IMR-90 (cell line): Measurements from ENCODE around the gene THRB. TPM values are rescaled to one million over a fixed set of nuclear protein-coding genes. Genes with fewer than 3 reads are reported as not detected.

Experiments
- ATAC-seq: fragments of 200-7000 bp; cut with Tn5 transposase; 2 replicates; pipeline ENCODE4 v1.9.1; 2020; ENCODE audit warnings: low read depth, mild to moderate bottlenecking, moderate library complexity
- BruUV-seq: library from RNA; stranded (reverse); fragments of 400-500 nt; replicated peaks from 2 replicates; lab custom pipeline; 2021; lab: Mats Ljungman, UMichigan
- CTCF ChIA-PET: fragments of 300-600 bp; formaldehyde crosslinking; extraction: SDS; loops from one replicate; lab custom pipeline; 2021; ENCODE audit warnings: antibody characterized with exemption; lab: Yijun Ruan, JAX
- POLR2A ChIA-PET: fragments of 300-600 bp; sonication (Branson Sonifier 250); formaldehyde crosslinking; loops from one replicate; lab custom pipeline; 2022; ENCODE audit warnings: antibody characterized with exemption; ENCODE audit not compliant: unreplicated experiment; lab: Charles Lee
- DNase-seq: peaks from one replicate; pipeline ENCODE4 v3.0.0; 2013
- H2AFZ ChIP-seq: replicated peaks from 2 replicates; pipeline ENCODE3; 2013; ENCODE audit warnings: low read length, mild to moderate bottlenecking; ENCODE audit not compliant: poor library complexity
- H2AK5ac ChIP-seq: 2 replicates; pipeline ENCODE4 v1.6.1; 2013; ENCODE audit warnings: low read depth, low read length, inconsistent platforms
- H2AK9ac ChIP-seq: replicated peaks from 2 replicates; pipeline ENCODE3; 2013; ENCODE audit warnings: mild to moderate bottlenecking, low read depth, low read length, moderate library complexity; ENCODE audit not compliant: poor library complexity
- H2BK120ac ChIP-seq: 2 replicates; pipeline ENCODE4 v1.6.1; 2013; ENCODE audit warnings: low read depth, low read length, inconsistent platforms
- H2BK15ac ChIP-seq: 3 replicates; pipeline ENCODE4 v1.6.1; 2013; ENCODE audit warnings: low read depth, low read length, inconsistent platforms
- H2BK20ac ChIP-seq: 2 replicates; pipeline ENCODE4 v1.6.1; 2013; ENCODE audit warnings: low read depth, mild to moderate bottlenecking, inconsistent platforms, low read length, moderate library complexity
- H2BK5ac ChIP-seq: 2 replicates; pipeline ENCODE4 v1.6.1; 2013; ENCODE audit warnings: mild to moderate bottlenecking, low read depth, low read length, inconsistent platforms; ENCODE audit not compliant: poor library complexity, severe bottlenecking
- H3K14ac ChIP-seq: replicated peaks from 2 replicates; pipeline ENCODE4 v1.6.1; 2013; ENCODE audit warnings: low read depth, low read length, inconsistent platforms
- H3K18ac ChIP-seq: 2 replicates; pipeline ENCODE4 v1.6.1; 2013; ENCODE audit warnings: low read depth, low read length, control low read depth
- H3K23ac ChIP-seq: 2 replicates; pipeline ENCODE4 v1.6.1; 2013; ENCODE audit warnings: low read depth, low read length, inconsistent platforms
- H3K27ac ChIP-seq: 2 replicates; pipeline ENCODE4 v1.5.1; 2013; ENCODE audit warnings: mild to moderate bottlenecking, control low read depth, low read length; ENCODE audit not compliant: insufficient read depth
- H3K27me3 ChIP-seq: 2 replicates; pipeline ENCODE4 v1.6.1; 2013; ENCODE audit warnings: low read length; ENCODE audit not compliant: control insufficient read depth, insufficient read depth
- H3K36me3 ChIP-seq: 2 replicates; pipeline ENCODE4 v1.6.1; 2013; ENCODE audit warnings: low read length, mixed read lengths; ENCODE audit not compliant: control insufficient read depth, insufficient read depth
- H3K4ac ChIP-seq: 2 replicates; pipeline ENCODE4 v1.6.1; 2013; ENCODE audit warnings: low read depth, low read length, inconsistent platforms
- H3K4me1 ChIP-seq: 2 replicates; pipeline ENCODE4 v1.6.1; 2013; ENCODE audit warnings: low read length, mixed read lengths; ENCODE audit not compliant: control insufficient read depth, insufficient read depth
- H3K4me2 ChIP-seq: 2 replicates; pipeline ENCODE4 v1.6.1; 2013; ENCODE audit warnings: low read depth, mild to moderate bottlenecking, control low read depth, low read length, moderate library complexity
- H3K4me3 ChIP-seq: 2 replicates; pipeline ENCODE4 v1.5.1; 2013; ENCODE audit warnings: low read depth, mild to moderate bottlenecking, control low read depth, low read length, moderate library complexity; ENCODE audit not compliant: insufficient read depth
- H3K56ac ChIP-seq: 2 replicates; pipeline ENCODE4 v1.6.1; 2013; ENCODE audit warnings: low read length, inconsistent platforms; ENCODE audit not compliant: insufficient read depth; ENCODE audit errors: extremely low read depth
- H3K79me1 ChIP-seq, 2 experiments: 2 replicates each; pipeline ENCODE4 v1.6.1; 2013; ENCODE audit warnings: low read length in 2 of 2, inconsistent platforms in 1 of 2, low read depth in 1 of 2
- H3K9ac ChIP-seq: 2 replicates; pipeline ENCODE4 v1.6.1; 2013; ENCODE audit warnings: low read depth, low read length, control low read depth
- H3K9me1 ChIP-seq: 2 replicates; pipeline ENCODE4 v1.6.1; 2013; ENCODE audit warnings: low read length, inconsistent platforms; ENCODE audit not compliant: insufficient read depth
- H3K9me3 ChIP-seq: 2 replicates; pipeline ENCODE4 v1.6.1; 2013; ENCODE audit warnings: low read length; ENCODE audit not compliant: control insufficient read depth, insufficient read depth
- H4K20me1 ChIP-seq: 2 replicates; pipeline ENCODE4 v1.6.1; 2013; ENCODE audit warnings: low read length, inconsistent platforms; ENCODE audit not compliant: insufficient read depth
- H4K5ac ChIP-seq: 2 replicates; pipeline ENCODE4 v1.6.1; 2013; ENCODE audit warnings: mild to moderate bottlenecking, low read depth, low read length, control low read depth
- H4K8ac ChIP-seq, 2 experiments: 2 replicates each; pipeline ENCODE4 v1.6.1; 2013; ENCODE audit warnings: low read depth in 2 of 2, low read length in 2 of 2, control low read depth in 1 of 2, inconsistent platforms in 1 of 2
- H4K91ac ChIP-seq: 2 replicates; pipeline ENCODE4 v1.6.1; 2013; ENCODE audit warnings: low read depth, low read length, inconsistent platforms; ENCODE audit not compliant: insufficient read depth
- BHLHE40 ChIP-seq: fragments of 150-350 bp; IDR thresholded peaks from 2 replicates; pipeline ENCODE4 v1.6.1; 2016; ENCODE audit warnings: mild to moderate bottlenecking, low read depth, low read length
- CEBPB ChIP-seq: IDR thresholded peaks from 2 replicates; pipeline ENCODE4 v1.6.1; 2012; ENCODE audit warnings: low read depth, low read length, improper control_type of control experiment
- CHD1 ChIP-seq: IDR thresholded peaks from 2 replicates; pipeline ENCODE4 v1.6.1; 2012; ENCODE audit warnings: low read depth, low read length, improper control_type of control experiment
- FOS ChIP-seq: fragments of 150-350 bp; IDR thresholded peaks from 2 replicates; pipeline ENCODE4 v1.6.1; 2016; ENCODE audit warnings: low read depth, low read length
- MAFK ChIP-seq: IDR thresholded peaks from 2 replicates; pipeline ENCODE4 v1.6.1; 2012; ENCODE audit warnings: low read depth, low read length, improper control_type of control experiment
- MAZ ChIP-seq: IDR thresholded peaks from 2 replicates; pipeline ENCODE4 v1.6.1; 2012; ENCODE audit warnings: low read depth, mild to moderate bottlenecking, low read length, improper control_type of control experiment, moderate library complexity, borderline replicate concordance
- MXI1 ChIP-seq: IDR thresholded peaks from 2 replicates; pipeline ENCODE4 v1.6.1; 2012; ENCODE audit warnings: low read depth, mild to moderate bottlenecking, low read length, moderate library complexity, borderline replicate concordance
- NFE2L2 ChIP-seq: fragments of 150-350 bp; IDR thresholded peaks from 2 replicates; pipeline ENCODE4 v1.6.1; 2016; ENCODE audit warnings: low read depth, mild to moderate bottlenecking, low read length
- POLR2A ChIP-seq: IDR thresholded peaks from 2 replicates; pipeline ENCODE4 v1.6.1; 2012; ENCODE audit warnings: mild to moderate bottlenecking, low read depth, low read length
- RAD21 ChIP-seq: IDR thresholded peaks from 2 replicates; pipeline ENCODE4 v1.6.1; 2012; ENCODE audit warnings: low read length, improper control_type of control experiment
- RCOR1 ChIP-seq: IDR thresholded peaks from 2 replicates; pipeline ENCODE4 v1.6.1; 2012; ENCODE audit warnings: mild to moderate bottlenecking, low read length, improper control_type of control experiment; ENCODE audit not compliant: insufficient replicate concordance
- RFX5 ChIP-seq: IDR thresholded peaks from 2 replicates; pipeline ENCODE4 v1.8.0; 2012; ENCODE audit warnings: low read depth, mild to moderate bottlenecking, low read length, moderate library complexity
- SMC3 ChIP-seq: fragments of 150-350 bp; IDR thresholded peaks from 2 replicates; pipeline ENCODE4 v1.6.1; 2016; ENCODE audit warnings: low read depth, mild to moderate bottlenecking, antibody characterized with exemption, low read length, moderate library complexity
- WGBS, 2 experiments: methylation state at CpG; one replicate each; pipeline versions ENCODE4 v1.1.5 to v1.1.7; 2013; ENCODE audit warnings: missing lambda C conversion rate in 2 of 2; ENCODE audit not compliant: insufficient read length in 1 of 2; ENCODE audit errors: extremely low coverage in 2 of 2; 5-methylcytosine and 5-hydroxymethylcytosine counted together
- dilution Hi-C: fragments of 300-500 bp; cut with HindIII; formaldehyde crosslinking; loops from one replicate; pipeline ENCODE4 v1.14.3; 2018; ENCODE audit warnings: low sequenced_read_pairs; ENCODE audit not compliant: unreplicated experiment
- in situ Hi-C: fragments of 300-500 bp; cut with MboI; formaldehyde crosslinking; loops from 3 replicates; pipeline ENCODE4 v1.14.3; 2019; ENCODE audit warnings: low sequenced_read_pairs, inconsistent platforms, mixed read lengths
- intact Hi-C: fragments of 100-400 bp; cut with micrococcal nuclease; formaldehyde crosslinking; loops from 2 replicates; pipeline ENCODE4 v1.10.0; 2022
- polyA plus RNA-seq, 3 experiments: library from polyadenylated mRNA; depleted of rRNA; stranded (reverse); fragments of >200 nt; gene quantifications; 2 replicates each; pipeline ENCODE4 v1.2.3, GENCODE V29; 2012; ENCODE audit warnings: low replicate concordance in 1 of 3
- total RNA-seq: library from RNA; depleted of rRNA; stranded (reverse); fragments of >200 nt; gene quantifications from 2 replicates; pipeline ENCODE4 v1.2.3, GENCODE V29; 2012
- TF ChIP-seq, protein P1 (sequence below): fragments of 150-350 bp; IDR thresholded peaks from 2 replicates; pipeline ENCODE4 v1.6.1; 2017; ENCODE audit warnings: mild to moderate bottlenecking, antibody characterized with exemption, low read length, low read depth
- TF ChIP-seq, protein P2 (sequence below): fragments of 150-350 bp; IDR thresholded peaks from 2 replicates; pipeline ENCODE4 v1.6.1; 2016; ENCODE audit warnings: low read depth, mild to moderate bottlenecking, low read length, moderate library complexity, borderline replicate concordance
- TF ChIP-seq, protein P3 (sequence below): conservative IDR thresholded peaks from 2 replicates; pipeline ENCODE4 v1.5.1; 2012; ENCODE audit warnings: mild to moderate bottlenecking, low read depth, low read length, improper control_type of control experiment

The THRB gene
- total and polyA plus RNA-seq, 2 of the 4 experiments (the other 2 are of a cell fraction): under 0.01 TPM; not detected in 1

DNA sequence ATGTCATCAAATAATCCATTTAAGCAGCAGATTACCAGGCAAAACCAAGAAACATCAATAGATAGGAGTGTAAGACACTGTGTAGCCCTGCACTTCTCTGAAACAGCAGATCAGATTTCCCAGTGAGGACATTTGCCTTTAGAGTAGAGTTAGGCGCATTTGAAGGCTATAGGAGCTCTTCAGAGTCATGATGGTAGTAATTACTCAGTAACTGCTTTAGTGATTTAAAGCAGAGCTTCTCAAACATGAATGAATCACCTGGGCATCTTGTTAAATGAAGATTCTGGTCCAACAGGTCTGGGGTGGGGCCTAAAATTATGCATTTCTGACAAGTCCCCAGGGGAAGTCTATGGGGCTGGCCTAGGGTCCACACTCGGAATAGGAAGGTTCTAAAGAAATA, 36.9 kb downstream of the THRB start:
- H2AK5ac ChIP-seq: no peak overlapping the region
- dilution Hi-C loops (no loop called here), intact Hi-C loops (no loop called here), in situ Hi-C loops (no loop called here)
- H4K8ac ChIP-seq: no peak overlapping the region
- H3K9me1 ChIP-seq: no peaks in the 10 kb centered on the region
- H2BK20ac ChIP-seq: no peak overlapping the region
- H2BK120ac ChIP-seq: no peak overlapping the region
- H3K27me3 ChIP-seq: no peaks in the 10 kb centered on the region
- no peak overlapping the region for H3K18ac ChIP-seq
- no peaks in the 10 kb centered on the region for H3K4me1 ChIP-seq
- H2BK15ac ChIP-seq: no peak overlapping the region
- DNase-seq: no peak
- H3K9me3 ChIP-seq: no peaks in the 10 kb centered on the region
- H2AFZ ChIP-seq: no peak overlapping the region
- H3K27ac ChIP-seq: no peak overlapping the region
- H2AK9ac ChIP-seq: no peak overlapping the region
- H3K36me3 ChIP-seq: no peaks in the 10 kb centered on the region
- H4K91ac ChIP-seq: no peak overlapping the region
- POLR2A ChIA-PET: no interaction called here
- H3K14ac ChIP-seq: no peak overlapping the region
- H3K4me2 ChIP-seq: no peak overlapping the region
- CTCF ChIA-PET: no interaction called here
- no peak for ATAC-seq
- H4K20me1 ChIP-seq: no peaks in the 10 kb centered on the region
- no TSS peak for BruUV-seq
- H3K9ac ChIP-seq: no peak overlapping the region
- WGBS, 2 experiments: no CpG with 5 or more reads among the region's 2 CpGs
- no peak overlapping the region for H3K56ac ChIP-seq
- H3K79me1 ChIP-seq: no peaks in the 10 kb centered on the region
- H3K4ac ChIP-seq: no peak overlapping the region
- TF ChIP-seq MAZ (no peak), POLR2A (no peak), CEBPB (no peak), CHD1 (no peak), FOS (no peak), NFE2L2 (no peak), RCOR1 (no peak), RAD21 (no peak), MXI1 (no peak), BHLHE40 (no peak), MAFK (no peak), SMC3 (no peak), RFX5 (no peak)
- TF ChIP-seq, protein P1, sequence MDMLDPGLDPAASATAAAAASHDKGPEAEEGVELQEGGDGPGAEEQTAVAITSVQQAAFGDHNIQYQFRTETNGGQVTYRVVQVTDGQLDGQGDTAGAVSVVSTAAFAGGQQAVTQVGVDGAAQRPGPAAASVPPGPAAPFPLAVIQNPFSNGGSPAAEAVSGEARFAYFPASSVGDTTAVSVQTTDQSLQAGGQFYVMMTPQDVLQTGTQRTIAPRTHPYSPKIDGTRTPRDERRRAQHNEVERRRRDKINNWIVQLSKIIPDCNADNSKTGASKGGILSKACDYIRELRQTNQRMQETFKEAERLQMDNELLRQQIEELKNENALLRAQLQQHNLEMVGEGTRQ: no peak
- TF ChIP-seq, protein P2, sequence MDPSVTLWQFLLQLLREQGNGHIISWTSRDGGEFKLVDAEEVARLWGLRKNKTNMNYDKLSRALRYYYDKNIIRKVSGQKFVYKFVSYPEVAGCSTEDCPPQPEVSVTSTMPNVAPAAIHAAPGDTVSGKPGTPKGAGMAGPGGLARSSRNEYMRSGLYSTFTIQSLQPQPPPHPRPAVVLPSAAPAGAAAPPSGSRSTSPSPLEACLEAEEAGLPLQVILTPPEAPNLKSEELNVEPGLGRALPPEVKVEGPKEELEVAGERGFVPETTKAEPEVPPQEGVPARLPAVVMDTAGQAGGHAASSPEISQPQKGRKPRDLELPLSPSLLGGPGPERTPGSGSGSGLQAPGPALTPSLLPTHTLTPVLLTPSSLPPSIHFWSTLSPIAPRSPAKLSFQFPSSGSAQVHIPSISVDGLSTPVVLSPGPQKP: no peak
- TF ChIP-seq, protein P3, sequence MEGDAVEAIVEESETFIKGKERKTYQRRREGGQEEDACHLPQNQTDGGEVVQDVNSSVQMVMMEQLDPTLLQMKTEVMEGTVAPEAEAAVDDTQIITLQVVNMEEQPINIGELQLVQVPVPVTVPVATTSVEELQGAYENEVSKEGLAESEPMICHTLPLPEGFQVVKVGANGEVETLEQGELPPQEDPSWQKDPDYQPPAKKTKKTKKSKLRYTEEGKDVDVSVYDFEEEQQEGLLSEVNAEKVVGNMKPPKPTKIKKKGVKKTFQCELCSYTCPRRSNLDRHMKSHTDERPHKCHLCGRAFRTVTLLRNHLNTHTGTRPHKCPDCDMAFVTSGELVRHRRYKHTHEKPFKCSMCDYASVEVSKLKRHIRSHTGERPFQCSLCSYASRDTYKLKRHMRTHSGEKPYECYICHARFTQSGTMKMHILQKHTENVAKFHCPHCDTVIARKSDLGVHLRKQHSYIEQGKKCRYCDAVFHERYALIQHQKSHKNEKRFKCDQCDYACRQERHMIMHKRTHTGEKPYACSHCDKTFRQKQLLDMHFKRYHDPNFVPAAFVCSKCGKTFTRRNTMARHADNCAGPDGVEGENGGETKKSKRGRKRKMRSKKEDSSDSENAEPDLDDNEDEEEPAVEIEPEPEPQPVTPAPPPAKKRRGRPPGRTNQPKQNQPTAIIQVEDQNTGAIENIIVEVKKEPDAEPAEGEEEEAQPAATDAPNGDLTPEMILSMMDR: no peak
- H2BK5ac ChIP-seq: no peak overlapping the region
- no peak overlapping the region for H3K23ac ChIP-seq
- H4K5ac ChIP-seq: no peak overlapping the region
- H3K4me3 ChIP-seq: no peak overlapping the region
